Activated CD4-positive, alpha-beta T cell treated with anti-CD3 and anti-CD28 coated beads for 36 hours (primary cell): ENCODE data around the gene CCDC34. TPM values are rescaled to one million over a fixed set of nuclear protein-coding genes. Genes with fewer than 3 reads are reported as not detected.

ENCODE experiments used
- ATAC-seq: fragments of 200-7000 bp; cut with Tn5 transposase; one replicate; pipeline ENCODE4 v1.10.0; 2021; ENCODE audit warnings: mild to moderate bottlenecking, moderate library complexity
- CTCF ChIA-PET: fragments of 350-600 bp; sonication (Branson Sonifier 250); formaldehyde crosslinking; loops from one replicate; lab custom pipeline; 2021; ENCODE audit warnings: antibody characterized with exemption; lab: Charles Lee
- POLR2A ChIA-PET: fragments of 350-600 bp; sonication (Branson Sonifier 250); formaldehyde crosslinking; loops from one replicate; lab custom pipeline; 2021; ENCODE audit warnings: antibody characterized with exemption, inconsistent platforms; lab: Charles Lee
- DNase-seq: peaks from one replicate; pipeline ENCODE4 v3.0.0-alpha.2; 2020
- H3K27ac Mint-ChIP-seq: one replicate; pipeline ENCODE4 v1.8.0; 2021; ENCODE audit warnings: mixed read lengths
- H3K27me3 Mint-ChIP-seq: one replicate; pipeline ENCODE4 v1.8.0; 2021; ENCODE audit warnings: mixed read lengths
- H3K36me3 Mint-ChIP-seq: one replicate; pipeline ENCODE4 v1.8.0; 2021; ENCODE audit warnings: low read depth, mixed read lengths
- H3K4me1 Mint-ChIP-seq: one replicate; pipeline ENCODE4 v1.8.0; 2021; ENCODE audit warnings: mixed read lengths
- H3K4me3 Mint-ChIP-seq: one replicate; pipeline ENCODE4 v1.8.0; 2021; ENCODE audit warnings: mild to moderate bottlenecking, moderate library complexity, mixed read lengths
- H3K9me3 Mint-ChIP-seq: one replicate; pipeline ENCODE4 v1.8.0; 2021; ENCODE audit warnings: low read depth, mixed read lengths
- intact Hi-C, 2 experiments: fragments of 100-400 bp; cut with DNase I in 1 of 2; cut with micrococcal nuclease in 1 of 2; formaldehyde crosslinking; loops; one replicate each; pipeline versions ENCODE4 v1.14.2 to v1.15.1; 2022 to 2024; cut with DNase I, micrococcal nuclease
- total RNA-seq, 2 experiments: library from RNA; stranded (reverse); gene quantifications; one replicate each; pipeline ENCODE4 v1.2.3, GENCODE V29; 2021

The CCDC34 gene
- total RNA-seq, 2 experiments from 2014 or later: 24.6 to 42.4 TPM

DNA sequence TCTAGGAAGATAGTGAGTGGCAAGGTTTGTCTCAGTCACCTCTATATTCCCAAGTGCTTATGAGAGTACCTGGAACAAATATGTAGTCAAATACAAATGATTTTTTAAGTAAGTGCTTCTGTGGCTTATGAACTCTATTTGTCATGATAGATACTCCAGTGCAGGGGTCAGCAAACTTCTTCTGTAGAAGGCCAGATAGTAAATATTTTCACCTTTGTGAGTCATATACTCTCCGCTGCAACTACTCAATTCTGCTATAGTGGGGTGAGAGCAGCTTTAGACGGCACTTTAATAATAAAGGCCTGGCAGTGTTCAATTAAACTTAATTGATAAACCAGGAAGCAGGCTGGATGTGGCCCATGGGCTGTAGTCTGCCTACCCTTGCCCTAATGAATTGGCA lies 12.4 kb upstream of the CCDC34 start:
- H3K4me1 Mint-ChIP-seq: no peaks in the 10 kb centered on the region
- POLR2A ChIA-PET: no interaction called here
- DNase-seq: no peak
- no peak for ATAC-seq
- no peaks in the 10 kb centered on the region for H3K9me3 Mint-ChIP-seq
- no peak overlapping the region for H3K27ac Mint-ChIP-seq
- no peaks in the 10 kb centered on the region for H3K36me3 Mint-ChIP-seq
- no peak overlapping the region for H3K4me3 Mint-ChIP-seq
- CTCF ChIA-PET: interaction anchor here (0.6 kb wide), 1 partner anchor 256 kb away, joined by 3 read pairs; no protein-coding TSS in a partner anchor
- intact Hi-C loops: no loop called here
- H3K27me3 Mint-ChIP-seq: no peaks in the 10 kb centered on the region

DNA sequence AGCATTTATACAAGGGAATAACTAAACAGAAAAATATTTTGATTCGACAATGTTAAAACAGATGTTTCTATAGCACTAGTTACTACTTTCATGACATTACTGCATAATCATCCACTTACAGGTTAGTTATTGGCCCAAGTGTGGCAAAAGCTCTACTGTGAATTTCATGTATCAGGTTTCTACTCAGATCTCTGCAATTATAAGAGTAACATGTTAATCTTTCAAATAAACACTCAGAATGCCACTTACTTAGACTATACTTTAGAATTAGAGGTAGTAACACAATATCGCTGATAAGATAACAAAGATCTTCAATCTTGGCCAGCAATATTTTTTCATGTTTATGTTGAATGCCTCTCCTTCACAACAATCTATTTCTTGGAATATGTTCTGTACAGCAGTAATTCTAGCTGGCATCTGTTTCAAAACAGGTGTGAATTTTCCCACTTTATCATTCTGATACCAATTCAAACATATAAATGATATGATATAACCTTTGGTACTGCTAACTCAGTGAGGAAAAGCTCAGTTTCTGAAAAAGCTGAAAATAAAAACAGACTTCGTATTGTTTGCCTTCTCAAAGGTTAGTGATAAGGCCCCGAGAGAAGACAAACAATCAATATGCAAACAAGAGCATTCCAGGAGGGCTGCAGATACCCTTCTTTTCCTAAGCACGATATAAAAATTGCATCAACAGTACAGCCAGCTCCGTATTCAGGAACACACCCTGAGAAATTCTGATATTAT lies 11.0 kb upstream of the CCDC34 start:
- ChIA-PET POLR2A (no interaction called here), CTCF (interaction anchor here (1.0 to 1.2 kb wide), 3 partner anchors 9 to 122 kb away, joined by 3 to 5 read pairs (median 3); no protein-coding TSS in a partner anchor)
- Mint-ChIP-seq H3K27me3 (no peaks in the 10 kb centered on the region), H3K36me3 (no peaks in the 10 kb centered on the region), H3K27ac (no peak overlapping the region), H3K4me3 (no peak overlapping the region), H3K4me1 (no peaks in the 10 kb centered on the region), H3K9me3 (no peaks in the 10 kb centered on the region)
- intact Hi-C loops: no loop called here
- DNase-seq (no peak), ATAC-seq (no peak)

GRCh38 chr11:27373392-27373791 lies 10.4 kb upstream of the CCDC34 start:
- no peak for ATAC-seq
- no peaks in the 10 kb centered on the region for H3K9me3 Mint-ChIP-seq

DNA sequence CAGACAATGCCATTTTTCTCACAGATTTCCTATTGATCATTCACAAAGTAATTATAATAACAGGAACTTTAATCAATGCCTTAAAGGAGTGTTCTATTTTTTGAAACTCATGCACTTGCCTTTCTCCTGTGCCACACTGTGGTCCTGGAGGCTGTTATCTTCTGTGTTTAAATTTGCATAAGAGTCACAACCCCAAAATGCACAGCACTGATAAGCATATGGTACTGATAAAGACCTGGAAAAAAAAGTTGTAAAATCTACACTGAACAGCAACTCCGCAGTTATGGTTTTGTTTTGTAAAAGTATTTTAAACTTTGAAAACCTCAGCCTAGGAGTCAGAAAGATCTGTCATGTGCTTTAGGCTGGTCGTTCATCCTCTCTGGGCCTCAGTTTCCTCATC lies 9.1 kb upstream of the CCDC34 start:
- DNase-seq (no peak), ATAC-seq (no peak)
- ChIA-PET CTCF (no interaction called here), POLR2A (no interaction called here)
- Mint-ChIP-seq H3K36me3 (no peaks in the 10 kb centered on the region), H3K4me3 (no peak overlapping the region), H3K9me3 (no peaks in the 10 kb centered on the region), H3K27me3 (no peaks in the 10 kb centered on the region), H3K4me1 (no peaks in the 10 kb centered on the region), H3K27ac (no peak overlapping the region)
- intact Hi-C loops: no loop called here

More at GRCh38 chr11:27373392-27373791, 10.4 kb upstream of the CCDC34 start:
- ChIA-PET CTCF (interaction anchor here (1.1 to 1.2 kb wide), 2 partner anchors 9 to 122 kb away, joined by 3 to 5 read pairs; no protein-coding TSS in a partner anchor), POLR2A (no interaction called here)
- Mint-ChIP-seq H3K27ac (no peak overlapping the region), H3K36me3 (no peaks in the 10 kb centered on the region), H3K4me1 (no peaks in the 10 kb centered on the region), H3K4me3 (no peak overlapping the region), H3K27me3 (no peaks in the 10 kb centered on the region)
- DNase-seq: no peak
- intact Hi-C loops: no loop called here

DNA sequence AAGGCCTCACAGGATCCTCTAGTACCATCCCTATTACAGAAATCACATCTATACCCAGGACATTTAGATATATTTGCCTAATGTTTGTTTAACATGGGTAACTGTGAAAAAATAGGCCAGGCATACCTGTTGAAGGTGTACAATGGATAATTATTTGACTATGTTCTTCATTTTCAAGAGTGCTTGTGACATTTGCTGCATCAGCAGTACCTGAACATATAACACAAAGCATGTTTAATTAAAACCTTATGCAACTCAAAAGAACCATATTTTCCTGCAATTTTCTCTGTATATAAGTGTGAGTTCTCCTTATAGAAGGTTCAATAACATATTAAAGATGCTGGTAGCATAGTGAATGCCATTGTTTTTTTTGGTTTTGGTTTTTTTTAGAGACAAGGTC lies 8.5 kb upstream of the CCDC34 start:
- Mint-ChIP-seq H3K9me3 (no peaks in the 10 kb centered on the region), H3K27me3 (no peaks in the 10 kb centered on the region), H3K27ac (no peak overlapping the region), H3K4me3 (no peak overlapping the region), H3K4me1 (no peaks in the 10 kb centered on the region), H3K36me3 (no peaks in the 10 kb centered on the region)
- ChIA-PET CTCF (no interaction called here), POLR2A (no interaction called here)
- intact Hi-C loops: no loop called here
- ATAC-seq: no peak
- no peak for DNase-seq

DNA sequence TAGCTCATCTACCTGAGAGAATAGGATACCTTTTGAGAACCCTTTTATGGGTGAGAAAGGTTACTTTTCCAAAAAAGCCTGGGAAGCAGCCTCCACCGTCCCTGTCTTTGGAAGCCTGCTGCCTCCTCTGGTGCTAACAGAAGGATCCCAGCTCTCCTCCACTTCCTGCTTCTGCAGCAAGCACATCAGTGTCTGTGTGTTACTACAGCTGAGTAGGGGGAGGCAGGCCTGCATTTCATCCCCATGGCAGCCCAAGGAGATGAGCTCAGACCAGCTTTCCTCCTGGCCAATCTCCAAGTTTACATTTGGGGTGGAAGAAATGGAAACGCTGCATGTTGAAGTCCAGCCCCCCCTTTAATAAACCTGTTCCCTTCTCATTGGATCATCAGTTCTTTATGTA lies 7.4 kb upstream of the CCDC34 start:
- intact Hi-C loops: no loop called here
- no peak overlapping the region for H3K4me3 Mint-ChIP-seq
- H3K4me1 Mint-ChIP-seq: no peaks in the 10 kb centered on the region
- H3K36me3 Mint-ChIP-seq: no peaks in the 10 kb centered on the region
- ATAC-seq (no peak), DNase-seq (no peak)
- H3K27ac Mint-ChIP-seq: no peak overlapping the region
- no peaks in the 10 kb centered on the region for H3K27me3 Mint-ChIP-seq
- H3K9me3 Mint-ChIP-seq: no peaks in the 10 kb centered on the region
- CTCF ChIA-PET: interaction anchor here (1.9 kb wide), 1 partner anchor 10 kb away, joined by 7 read pairs; no protein-coding TSS in a partner anchor
- POLR2A ChIA-PET: no interaction called here

- H3K9me3 Mint-ChIP-seq: no peaks in the 10 kb centered on the region
These were observed 4.9 kb upstream of the CCDC34 start for GRCh38 chr11:27367881-27368280.

GRCh38 chr11:27363576-27364117 lies 632 bp upstream of the CCDC34 start:
- Mint-ChIP-seq H3K27ac (peak overlapping the region; percentile 75), H3K36me3 (no peaks in the 10 kb centered on the region), H3K27me3 (no peaks in the 10 kb centered on the region), H3K4me1 (peaks cover 21% of the 10 kb centered on the region), H3K4me3 (peak overlapping the region; percentile 93), H3K9me3 (no peaks in the 10 kb centered on the region)
- DNase-seq (no peak), ATAC-seq (no peak)
- intact Hi-C loops: loop anchor here (1.0 to 5.0 kb wide), 6 partner anchors 44 to 745 kb away; partner anchors contain the start of genes LGR4 (in 2 of the 2), LIN7C (in 2 of the 2), KIF18A (in 1 of the 2) and METTL15 (in 1 of the 2)
- CTCF ChIA-PET: interaction anchor here (0.6 to 1.5 kb wide), 5 partner anchors 10 to 136 kb away, joined by 3 to 5 read pairs (median 4); partner anchors contain the start of gene LGR4
- POLR2A ChIA-PET: interaction anchor here (0.6 kb wide), 1 partner anchor 132 kb away, joined by 6 read pairs; no protein-coding TSS in a partner anchor

More at GRCh38 chr11:27367881-27368280, 4.9 kb upstream of the CCDC34 start:
- ATAC-seq (no peak), DNase-seq (no peak)
- ChIA-PET CTCF (no interaction called here), POLR2A (no interaction called here)
- Mint-ChIP-seq H3K4me3 (no peak overlapping the region), H3K27me3 (no peaks in the 10 kb centered on the region), H3K36me3 (no peaks in the 10 kb centered on the region), H3K27ac (no peak overlapping the region), H3K4me1 (peaks cover 8% of the 10 kb centered on the region)
- intact Hi-C loops: no loop called here

DNA sequence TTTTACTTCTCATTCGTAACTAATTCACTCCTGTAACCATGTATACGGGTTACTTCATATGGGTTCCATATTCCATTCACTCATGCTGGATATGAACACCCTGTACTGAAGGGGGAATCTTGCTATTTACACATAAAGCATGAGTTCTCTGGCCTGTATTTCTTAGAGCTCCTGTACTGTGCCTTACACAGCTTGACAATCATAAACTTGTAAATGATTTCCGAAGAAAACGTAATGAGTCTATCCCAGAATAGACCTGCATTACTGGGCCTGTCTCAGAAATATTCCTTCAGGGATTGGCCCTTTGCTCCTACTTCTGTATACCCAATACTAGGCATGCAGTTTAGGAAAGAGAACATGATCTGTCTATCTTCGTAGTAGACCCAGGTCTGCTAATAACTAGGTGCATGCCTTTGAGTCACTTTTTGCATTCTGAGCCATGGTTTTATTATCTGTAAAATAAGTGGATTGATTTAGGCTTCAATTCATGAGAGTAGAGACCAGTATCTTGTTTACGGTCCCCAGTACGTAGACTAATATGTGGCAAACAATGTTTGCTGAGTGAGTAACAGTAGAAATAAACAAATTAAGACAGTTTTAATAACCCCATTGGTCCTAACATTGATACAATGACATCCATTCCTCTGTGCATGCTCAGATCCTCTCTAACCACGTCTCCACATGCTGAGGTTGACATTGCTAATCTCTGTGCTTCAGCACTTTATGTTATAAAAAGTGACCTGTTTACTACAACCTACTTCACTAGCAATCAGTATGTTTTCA lies 1.2 kb downstream of the CCDC34 start:
- CTCF ChIA-PET: no interaction called here
- DNase-seq (no peak), ATAC-seq (no peak)
- no peaks in the 10 kb centered on the region for H3K36me3 Mint-ChIP-seq
- H3K4me3 Mint-ChIP-seq: peak overlapping the region; percentile 93
- H3K4me1 Mint-ChIP-seq: peaks cover 22% of the 10 kb centered on the region
- no peaks in the 10 kb centered on the region for H3K27me3 Mint-ChIP-seq
- intact Hi-C loops: loop anchor here (2.0 to 5.0 kb wide), 2 partner anchors 110 to 747 kb away; partner anchors contain the start of genes KIF18A (in 1 of the 2), LGR4 (in 1 of the 2) and METTL15 (in 1 of the 2)
- H3K9me3 Mint-ChIP-seq: no peaks in the 10 kb centered on the region
- peak overlapping the region; percentile 89 for H3K27ac Mint-ChIP-seq
- POLR2A ChIA-PET: no interaction called here

DNA sequence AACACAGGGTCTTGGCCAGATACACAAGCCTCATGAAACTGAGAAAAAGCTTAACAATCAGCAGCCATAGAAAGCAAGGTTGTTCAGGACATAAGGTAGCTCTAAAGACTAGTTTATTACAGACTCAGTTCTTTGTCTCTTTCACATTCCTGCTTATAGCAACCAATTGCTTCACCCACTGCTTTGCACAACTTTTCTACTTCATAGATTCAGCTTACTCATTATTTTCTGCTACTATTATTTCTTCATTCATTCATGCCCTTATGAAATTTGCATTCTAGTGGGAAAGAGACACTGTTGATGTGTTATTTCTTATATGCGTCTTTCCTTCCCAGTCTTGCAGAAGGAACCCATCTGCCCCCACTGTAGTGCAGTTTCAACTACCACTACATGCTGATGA lies 4.7 kb downstream of the CCDC34 start:
- no peak for DNase-seq
- H3K27me3 Mint-ChIP-seq: no peaks in the 10 kb centered on the region

DNA sequence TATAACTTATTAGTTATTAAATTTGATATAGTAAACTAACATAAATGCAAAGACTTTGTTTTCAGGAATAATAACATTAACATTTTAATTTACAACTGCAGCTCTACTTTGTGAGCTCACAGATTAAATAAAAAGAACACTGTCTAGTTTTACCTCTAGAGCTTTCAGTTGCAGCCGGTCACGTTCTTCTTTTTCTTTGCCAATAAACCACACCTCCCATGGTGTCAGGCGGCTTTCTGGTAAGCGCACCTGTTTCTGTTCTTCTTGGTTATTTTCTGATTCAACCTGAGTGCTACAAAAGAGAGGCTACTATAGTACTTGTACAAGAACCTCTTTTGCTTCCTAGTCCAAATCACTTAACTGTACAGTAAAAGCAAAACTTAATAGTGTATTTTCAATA lies 5.8 kb downstream of the CCDC34 start:
- Mint-ChIP-seq H3K4me1 (peaks cover 15% of the 10 kb centered on the region), H3K36me3 (no peaks in the 10 kb centered on the region), H3K9me3 (no peaks in the 10 kb centered on the region), H3K27me3 (no peaks in the 10 kb centered on the region), H3K4me3 (no peak overlapping the region), H3K27ac (no peak overlapping the region)
- ATAC-seq: no peak
- ChIA-PET POLR2A (no interaction called here), CTCF (no interaction called here)
- intact Hi-C loops: no loop called here
- DNase-seq: no peak

More for the DNA sequence above, 4.7 kb downstream of the CCDC34 start:
- H3K4me1 Mint-ChIP-seq: peaks cover 17% of the 10 kb centered on the region
- CTCF ChIA-PET: interaction anchor here (0.5 kb wide), 1 partner anchor 196 kb away, joined by 3 read pairs; no protein-coding TSS in a partner anchor
- H3K9me3 Mint-ChIP-seq: no peaks in the 10 kb centered on the region
- ATAC-seq: no peak
- H3K36me3 Mint-ChIP-seq: no peaks in the 10 kb centered on the region
- POLR2A ChIA-PET: no interaction called here
- intact Hi-C loops: no loop called here
- H3K4me3 Mint-ChIP-seq: no peak overlapping the region
- no peak overlapping the region for H3K27ac Mint-ChIP-seq
